Measurements from ENCODE around the gene PID1.

DNA sequence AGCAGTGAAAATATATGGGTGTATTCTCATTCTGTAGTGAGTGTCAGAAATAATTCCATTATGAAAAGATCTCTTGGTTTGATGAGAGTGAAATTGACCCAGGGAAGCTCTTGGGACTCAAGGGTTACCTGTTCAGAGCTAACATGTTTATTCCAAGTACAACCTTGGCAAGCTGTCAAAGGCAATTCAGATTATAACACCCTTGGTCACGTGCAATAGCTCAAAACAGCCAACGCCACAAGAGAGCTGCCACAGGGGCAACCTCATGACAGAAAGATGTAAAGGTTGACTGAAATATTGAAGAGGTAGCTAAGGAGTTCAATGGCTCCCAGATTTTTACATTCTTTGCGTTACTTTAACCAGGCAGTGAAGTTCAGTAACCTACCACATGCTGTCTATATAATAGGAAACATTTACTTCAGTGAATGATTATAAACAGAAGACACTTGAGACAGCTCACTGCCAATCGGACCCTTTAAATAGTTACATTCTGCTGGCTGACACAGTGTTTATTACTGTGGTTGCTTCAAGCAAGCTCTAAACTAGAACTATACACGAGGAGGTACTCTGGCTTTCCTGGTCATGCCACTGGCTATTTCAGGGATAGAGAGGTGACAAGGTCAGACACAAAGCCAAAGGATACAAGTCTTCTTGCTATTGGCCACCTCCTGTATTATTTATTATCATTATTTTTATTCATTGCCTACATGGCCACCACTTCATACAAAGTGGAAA lies 187.3 kb downstream of the PID1 start:
- TF ChIP-seq POLR2AphosphoS5 (IDR thresholded peaks at IDR 0.05) (no peak), POLR2A (IDR thresholded peaks at IDR 0.05) (no peak)
- TF ChIP-seq, protein P1, sequence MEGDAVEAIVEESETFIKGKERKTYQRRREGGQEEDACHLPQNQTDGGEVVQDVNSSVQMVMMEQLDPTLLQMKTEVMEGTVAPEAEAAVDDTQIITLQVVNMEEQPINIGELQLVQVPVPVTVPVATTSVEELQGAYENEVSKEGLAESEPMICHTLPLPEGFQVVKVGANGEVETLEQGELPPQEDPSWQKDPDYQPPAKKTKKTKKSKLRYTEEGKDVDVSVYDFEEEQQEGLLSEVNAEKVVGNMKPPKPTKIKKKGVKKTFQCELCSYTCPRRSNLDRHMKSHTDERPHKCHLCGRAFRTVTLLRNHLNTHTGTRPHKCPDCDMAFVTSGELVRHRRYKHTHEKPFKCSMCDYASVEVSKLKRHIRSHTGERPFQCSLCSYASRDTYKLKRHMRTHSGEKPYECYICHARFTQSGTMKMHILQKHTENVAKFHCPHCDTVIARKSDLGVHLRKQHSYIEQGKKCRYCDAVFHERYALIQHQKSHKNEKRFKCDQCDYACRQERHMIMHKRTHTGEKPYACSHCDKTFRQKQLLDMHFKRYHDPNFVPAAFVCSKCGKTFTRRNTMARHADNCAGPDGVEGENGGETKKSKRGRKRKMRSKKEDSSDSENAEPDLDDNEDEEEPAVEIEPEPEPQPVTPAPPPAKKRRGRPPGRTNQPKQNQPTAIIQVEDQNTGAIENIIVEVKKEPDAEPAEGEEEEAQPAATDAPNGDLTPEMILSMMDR (IDR thresholded peaks at IDR 0.05): no peak

Data from sigmoid colon (tissue), 4 donors.